ENCODE data around the gene HID1. TPM values are rescaled to one million over a fixed set of nuclear protein-coding genes. Genes with fewer than 3 reads are reported as not detected.
"Not testable (repeated sequence)": the region's sequence is repeated elsewhere in the genome, so short reads cannot be mapped to it uniquely, and the experiment has no call there.

Gene HID1
- total and polyA plus RNA-seq, 5 donors from 2014 or later = 1.4 to 5.6 (median 2.7) TPM

- H3K4me3 Mint-ChIP-seq = no peak overlapping the region
- DNase-seq (no peak), ATAC-seq (ENCODE audit: low read depth in 2 of 2) (no peak)
- Histone ChIP-seq H3K4me1 (ENCODE audit: control insufficient read depth, insufficient read depth, low read length, poor library complexity, severe bottlenecking) (no peaks in the 10 kb centered on the region), H3K27ac (ENCODE audit: insufficient read depth, low read length, poor library complexity, severe bottlenecking) (no peak overlapping the region), H3K27me3 (ENCODE audit: control insufficient read depth, insufficient read depth, low read length) (no peaks in the 10 kb centered on the region), H3K4me3 (ENCODE audit: low read depth, low read length) (no peak overlapping the region), H3K36me3 (ENCODE audit: control insufficient read depth, insufficient read depth, low read length) (no peaks in the 10 kb centered on the region), H3K9me3 (ENCODE audit: control insufficient read depth in 2 of 2, low read length in 2 of 2) (no peaks in the 10 kb centered on the region)
- H3K36me3 Mint-ChIP-seq = no peaks in the 10 kb centered on the region
- peak overlapping the region in 1 of 3 donors; percentile 42 for H3K27ac Mint-ChIP-seq
- H3K27me3 Mint-ChIP-seq = peaks cover 21% of the 10 kb centered on the region
- peaks cover 0 to 4% (median 0%) of the 10 kb centered on the region in 4 donors for H3K4me1 Mint-ChIP-seq
- no peaks in the 10 kb centered on the region for H3K9me3 Mint-ChIP-seq
Measured at GRCh38 chr17:74916851-74917199, 55.7 kb downstream of the HID1 start.

- H3K27me3 ChIP-seq (ENCODE audit: control insufficient read depth, insufficient read depth, low read length) = no peaks in the 10 kb centered on the region
- Mint-ChIP-seq H3K36me3 (no peaks in the 10 kb centered on the region), H3K27ac (peak overlapping the region in 1 of 3 donors; percentile 42), H3K4me1 (peaks cover 0 to 4% (median 0%) of the 10 kb centered on the region in 4 donors), H3K27me3 (peaks cover 16% of the 10 kb centered on the region), H3K9me3 (no peaks in the 10 kb centered on the region), H3K4me3 (no peak overlapping the region)
- H3K36me3 ChIP-seq (ENCODE audit: control insufficient read depth, insufficient read depth, low read length) = no peaks in the 10 kb centered on the region
- H3K27ac ChIP-seq (ENCODE audit: insufficient read depth, low read length, poor library complexity, severe bottlenecking) = no peak overlapping the region
- no peaks in the 10 kb centered on the region for H3K9me3 ChIP-seq (ENCODE audit: control insufficient read depth in 2 of 2, low read length in 2 of 2)
- H3K4me3 ChIP-seq (ENCODE audit: low read depth, low read length) = no peak overlapping the region
- no peak for ATAC-seq (ENCODE audit: low read depth in 2 of 2)
- no peak for DNase-seq
- no peaks in the 10 kb centered on the region for H3K4me1 ChIP-seq (ENCODE audit: control insufficient read depth, insufficient read depth, low read length, poor library complexity, severe bottlenecking)
Measured at GRCh38 chr17:74916136-74916850, 56.3 kb downstream of the HID1 start.

GRCh38 chr17:74911423-74911822, 61.1 kb downstream of the HID1 start:
- not testable (repeated sequence) for H3K27me3 Mint-ChIP-seq, DNase-seq, H3K4me1 Mint-ChIP-seq

DNA sequence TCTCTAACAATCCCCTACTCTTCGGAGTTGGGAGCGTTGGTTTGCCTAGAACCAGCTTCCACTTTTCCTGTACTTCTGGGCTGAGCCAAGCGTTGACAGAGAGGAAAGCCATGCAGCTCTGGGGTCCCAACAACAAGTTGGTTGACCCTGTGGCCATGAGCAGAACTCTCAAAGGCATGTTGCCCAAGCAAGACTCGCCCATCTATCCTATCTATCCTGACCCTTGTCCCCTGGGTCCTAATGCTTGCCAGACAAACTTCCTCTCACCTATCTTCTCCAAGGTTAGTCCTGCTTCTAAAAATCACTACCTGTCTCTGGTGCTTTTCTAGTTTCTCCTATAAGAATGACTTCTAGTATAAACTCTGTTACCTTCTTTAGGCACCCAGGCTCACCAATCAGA, 63.5 kb downstream of the HID1 start:
- H3K4me1 ChIP-seq (ENCODE audit: control insufficient read depth, insufficient read depth, low read length, poor library complexity, severe bottlenecking); H3K4me1 Mint-ChIP-seq; H3K9me3 ChIP-seq (ENCODE audit: control insufficient read depth in 2 of 2, low read length in 2 of 2); H3K27me3 Mint-ChIP-seq; H3K4me3 Mint-ChIP-seq; H3K4me3 ChIP-seq (ENCODE audit: low read depth, low read length); H3K9me3 Mint-ChIP-seq; ATAC-seq (ENCODE audit: low read depth in 2 of 2); DNase-seq; H3K27ac Mint-ChIP-seq; H3K36me3 ChIP-seq (ENCODE audit: control insufficient read depth, insufficient read depth, low read length); H3K36me3 Mint-ChIP-seq; H3K27ac ChIP-seq (ENCODE audit: insufficient read depth, low read length, poor library complexity, severe bottlenecking); H3K27me3 ChIP-seq (ENCODE audit: control insufficient read depth, insufficient read depth, low read length): not testable (repeated sequence)

More at GRCh38 chr17:74911423-74911822, 61.1 kb downstream of the HID1 start:
- H3K4me3 Mint-ChIP-seq; H3K9me3 Mint-ChIP-seq; H3K27ac ChIP-seq (ENCODE audit: insufficient read depth, low read length, poor library complexity, severe bottlenecking); H3K27me3 ChIP-seq (ENCODE audit: control insufficient read depth, insufficient read depth, low read length); H3K27ac Mint-ChIP-seq; ATAC-seq (ENCODE audit: low read depth in 2 of 2); H3K4me3 ChIP-seq (ENCODE audit: low read depth, low read length); H3K36me3 ChIP-seq (ENCODE audit: control insufficient read depth, insufficient read depth, low read length); H3K36me3 Mint-ChIP-seq; H3K9me3 ChIP-seq (ENCODE audit: control insufficient read depth in 2 of 2, low read length in 2 of 2); H3K4me1 ChIP-seq (ENCODE audit: control insufficient read depth, insufficient read depth, low read length, poor library complexity, severe bottlenecking): not testable (repeated sequence)

- H3K36me3 Mint-ChIP-seq = no peaks in the 10 kb centered on the region
Measured at GRCh38 chr17:74907012-74907411, 65.5 kb downstream of the HID1 start.

GRCh38 chr17:74906214-74906793, 66.3 kb downstream of the HID1 start:
- H3K4me3 Mint-ChIP-seq; H3K9me3 Mint-ChIP-seq; H3K36me3 Mint-ChIP-seq; H3K27ac Mint-ChIP-seq; H3K4me3 ChIP-seq (ENCODE audit: low read depth, low read length); H3K36me3 ChIP-seq (ENCODE audit: control insufficient read depth, insufficient read depth, low read length); ATAC-seq (ENCODE audit: low read depth in 2 of 2); H3K9me3 ChIP-seq (ENCODE audit: control insufficient read depth in 2 of 2, low read length in 2 of 2); H3K27me3 ChIP-seq (ENCODE audit: control insufficient read depth, insufficient read depth, low read length); H3K4me1 ChIP-seq (ENCODE audit: control insufficient read depth, insufficient read depth, low read length, poor library complexity, severe bottlenecking); H3K4me1 Mint-ChIP-seq; H3K27me3 Mint-ChIP-seq; H3K27ac ChIP-seq (ENCODE audit: insufficient read depth, low read length, poor library complexity, severe bottlenecking): not testable (repeated sequence)
- peak in 1 of 3 donors; percentile 29 for DNase-seq

More at GRCh38 chr17:74907012-74907411, 65.5 kb downstream of the HID1 start:
- H3K27me3 Mint-ChIP-seq = peaks cover 4% of the 10 kb centered on the region
- no peak for ATAC-seq (ENCODE audit: low read depth in 2 of 2)
- H3K27ac Mint-ChIP-seq = no peak overlapping the region
- no peak overlapping the region for H3K4me3 ChIP-seq (ENCODE audit: low read depth, low read length)
- H3K9me3 Mint-ChIP-seq = no peaks in the 10 kb centered on the region
- no peak overlapping the region for H3K4me3 Mint-ChIP-seq
- H3K27me3 ChIP-seq (ENCODE audit: control insufficient read depth, insufficient read depth, low read length) = peaks cover 2% of the 10 kb centered on the region
- H3K36me3 ChIP-seq (ENCODE audit: control insufficient read depth, insufficient read depth, low read length) = no peaks in the 10 kb centered on the region
- peaks cover 0 to 2% (median 0%) of the 10 kb centered on the region in 4 donors for H3K4me1 Mint-ChIP-seq
- H3K9me3 ChIP-seq (ENCODE audit: control insufficient read depth in 2 of 2, low read length in 2 of 2) = no peaks in the 10 kb centered on the region
- no peak for DNase-seq
- H3K4me1 ChIP-seq (ENCODE audit: control insufficient read depth, insufficient read depth, low read length, poor library complexity, severe bottlenecking) = no peaks in the 10 kb centered on the region
- H3K27ac ChIP-seq (ENCODE audit: insufficient read depth, low read length, poor library complexity, severe bottlenecking) = no peak overlapping the region

GRCh38 chr17:74904687-74905409, 67.7 kb downstream of the HID1 start:
- no peak overlapping the region for H3K4me3 ChIP-seq (ENCODE audit: low read depth, low read length)
- DNase-seq (no peak), ATAC-seq (ENCODE audit: low read depth in 2 of 2) (no peak)
- Mint-ChIP-seq H3K27me3 (peaks cover 14% of the 10 kb centered on the region), H3K27ac (no peak overlapping the region), H3K9me3 (no peaks in the 10 kb centered on the region), H3K36me3 (no peaks in the 10 kb centered on the region), H3K4me1 (peaks cover 0 to 2% (median 0%) of the 10 kb centered on the region in 4 donors), H3K4me3 (no peak overlapping the region)
- no peak overlapping the region for H3K27ac ChIP-seq (ENCODE audit: insufficient read depth, low read length, poor library complexity, severe bottlenecking)
- H3K36me3 ChIP-seq (ENCODE audit: control insufficient read depth, insufficient read depth, low read length) = no peaks in the 10 kb centered on the region
- no peaks in the 10 kb centered on the region for H3K9me3 ChIP-seq (ENCODE audit: control insufficient read depth in 2 of 2, low read length in 2 of 2)
- H3K4me1 ChIP-seq (ENCODE audit: control insufficient read depth, insufficient read depth, low read length, poor library complexity, severe bottlenecking) = no peaks in the 10 kb centered on the region
- peaks cover 2% of the 10 kb centered on the region for H3K27me3 ChIP-seq (ENCODE audit: control insufficient read depth, insufficient read depth, low read length)

Measured in CD4-positive, CD25-positive, alpha-beta regulatory T cell (primary cell).